ENCODE measurements around the gene ZNF511.

Gene ZNF511

GRCh38 chr10:133283931-133284330 is 24.8 kb upstream of the ZNF511 start:
- H3K4me3 ChIP-seq (ENCODE audit: low read depth, low read length) = no peak overlapping the region
- TF ChIP-seq, protein P1, sequence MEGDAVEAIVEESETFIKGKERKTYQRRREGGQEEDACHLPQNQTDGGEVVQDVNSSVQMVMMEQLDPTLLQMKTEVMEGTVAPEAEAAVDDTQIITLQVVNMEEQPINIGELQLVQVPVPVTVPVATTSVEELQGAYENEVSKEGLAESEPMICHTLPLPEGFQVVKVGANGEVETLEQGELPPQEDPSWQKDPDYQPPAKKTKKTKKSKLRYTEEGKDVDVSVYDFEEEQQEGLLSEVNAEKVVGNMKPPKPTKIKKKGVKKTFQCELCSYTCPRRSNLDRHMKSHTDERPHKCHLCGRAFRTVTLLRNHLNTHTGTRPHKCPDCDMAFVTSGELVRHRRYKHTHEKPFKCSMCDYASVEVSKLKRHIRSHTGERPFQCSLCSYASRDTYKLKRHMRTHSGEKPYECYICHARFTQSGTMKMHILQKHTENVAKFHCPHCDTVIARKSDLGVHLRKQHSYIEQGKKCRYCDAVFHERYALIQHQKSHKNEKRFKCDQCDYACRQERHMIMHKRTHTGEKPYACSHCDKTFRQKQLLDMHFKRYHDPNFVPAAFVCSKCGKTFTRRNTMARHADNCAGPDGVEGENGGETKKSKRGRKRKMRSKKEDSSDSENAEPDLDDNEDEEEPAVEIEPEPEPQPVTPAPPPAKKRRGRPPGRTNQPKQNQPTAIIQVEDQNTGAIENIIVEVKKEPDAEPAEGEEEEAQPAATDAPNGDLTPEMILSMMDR (IDR thresholded peaks at IDR 0.05; ENCODE audit: low read depth, low read length) = no peak
- in situ Hi-C loops (cut with HindIII; ENCODE audit: low sequenced_read_pairs) = no loop called here
- no peak for DNase-seq (ENCODE audit: low read depth, low spot score)

- DNase-seq (ENCODE audit: low read depth, low spot score) = no peak
- in situ Hi-C loops (cut with HindIII; ENCODE audit: low sequenced_read_pairs) = no loop called here
- TF ChIP-seq, protein P1 (IDR thresholded peaks at IDR 0.05; ENCODE audit: low read depth, low read length) = no peak
- H3K4me3 ChIP-seq (ENCODE audit: low read depth, low read length) = no peak overlapping the region
Measured at GRCh38 chr10:133285217-133285616, 23.5 kb upstream of the ZNF511 start.

- in situ Hi-C loops (cut with HindIII; ENCODE audit: low sequenced_read_pairs) = no loop called here
- H3K4me3 ChIP-seq (ENCODE audit: low read depth, low read length) = no peak overlapping the region
- TF ChIP-seq, protein P1 (IDR thresholded peaks at IDR 0.05; ENCODE audit: low read depth, low read length) = no peak
- DNase-seq (ENCODE audit: low read depth, low spot score) = no peak
Measured at GRCh38 chr10:133286366-133286765, 22.3 kb upstream of the ZNF511 start.

GRCh38 chr10:133287832-133288500 is 20.7 kb upstream of the ZNF511 start:
- no peak overlapping the region for H3K4me3 ChIP-seq (ENCODE audit: low read depth, low read length)
- in situ Hi-C loops (cut with HindIII; ENCODE audit: low sequenced_read_pairs) = no loop called here
- TF ChIP-seq, protein P1 (IDR thresholded peaks at IDR 0.05; ENCODE audit: low read depth, low read length) = no peak
- no peak for DNase-seq (ENCODE audit: low read depth, low spot score)

GRCh38 chr10:133289761-133290160 is 19.0 kb upstream of the ZNF511 start:
- in situ Hi-C loops (cut with HindIII; ENCODE audit: low sequenced_read_pairs) = no loop called here
- TF ChIP-seq, protein P1 (IDR thresholded peaks at IDR 0.05; ENCODE audit: low read depth, low read length) = no peak
- H3K4me3 ChIP-seq (ENCODE audit: low read depth, low read length) = no peak overlapping the region
- DNase-seq (ENCODE audit: low read depth, low spot score) = no peak

GRCh38 chr10:133292919-133293809 is 15.6 kb upstream of the ZNF511 start:
- no peak overlapping the region for H3K4me3 ChIP-seq (ENCODE audit: low read depth, low read length)
- TF ChIP-seq, protein P1 (IDR thresholded peaks at IDR 0.05; ENCODE audit: low read depth, low read length) = no peak

More at GRCh38 chr10:133292919-133293809, 15.6 kb upstream of the ZNF511 start:
- in situ Hi-C loops (cut with HindIII; ENCODE audit: low sequenced_read_pairs) = no loop called here
- peak; percentile 53 for DNase-seq (ENCODE audit: low read depth, low spot score)
